CD4-positive, alpha-beta T cell treated with Interleukin-17A for 4 hours (primary cell): ENCODE measurements around the gene TENM3.

Experiments
- DNase-seq: peaks from one replicate; pipeline ENCODE4 v3.0.0-alpha.2; 2020; ENCODE audit warnings: mixed read lengths

The TENM3 gene

DNA sequence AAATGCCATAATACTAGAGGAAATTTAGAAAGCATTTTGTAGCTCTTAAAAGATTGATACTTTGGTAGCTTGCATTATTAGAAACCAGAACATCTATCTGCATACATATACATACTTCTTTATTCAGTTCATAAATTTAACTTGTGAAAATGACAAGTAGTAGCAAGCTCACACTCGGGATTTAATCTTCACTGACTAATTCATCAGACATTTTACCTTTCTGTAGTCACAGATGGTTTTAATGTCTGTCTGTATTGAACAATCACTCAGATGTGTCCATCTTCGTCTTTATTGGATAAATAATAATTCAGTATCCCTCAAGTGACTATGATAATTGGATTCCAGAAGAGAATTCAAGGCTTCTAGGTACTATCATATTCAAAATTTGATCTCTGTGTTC is 232.3 kb downstream of the TENM3 start:
- DNase-seq, result no peak

- no peak for DNase-seq
These were observed 235.3 kb downstream of the TENM3 start for GRCh38 chr4:182478475-182478874.

GRCh38 chr4:182483685-182484084 is 240.5 kb downstream of the TENM3 start:
- DNase-seq, result no peak

- no peak for DNase-seq
These were observed 243.7 kb downstream of the TENM3 start for GRCh38 chr4:182486881-182487280.

DNA sequence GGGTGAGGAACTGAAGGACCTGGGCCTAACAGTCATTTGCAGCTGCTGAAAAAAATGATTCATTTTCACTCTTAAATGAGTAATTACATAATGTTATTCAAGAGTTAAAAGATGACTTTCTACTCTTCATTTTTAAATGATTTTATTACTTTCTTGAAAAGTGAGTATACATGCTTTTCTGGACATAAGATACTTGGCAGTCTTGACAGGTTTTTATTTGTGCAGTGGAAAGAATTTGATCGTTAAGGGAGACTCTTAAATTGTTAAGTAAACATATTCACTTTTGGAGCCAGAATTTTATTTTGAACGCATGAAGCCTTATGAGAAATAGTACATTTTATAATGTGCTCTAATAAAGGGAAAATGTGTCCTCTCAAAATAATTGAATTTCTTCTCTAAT is 245.7 kb downstream of the TENM3 start:
- no peak for DNase-seq

DNA sequence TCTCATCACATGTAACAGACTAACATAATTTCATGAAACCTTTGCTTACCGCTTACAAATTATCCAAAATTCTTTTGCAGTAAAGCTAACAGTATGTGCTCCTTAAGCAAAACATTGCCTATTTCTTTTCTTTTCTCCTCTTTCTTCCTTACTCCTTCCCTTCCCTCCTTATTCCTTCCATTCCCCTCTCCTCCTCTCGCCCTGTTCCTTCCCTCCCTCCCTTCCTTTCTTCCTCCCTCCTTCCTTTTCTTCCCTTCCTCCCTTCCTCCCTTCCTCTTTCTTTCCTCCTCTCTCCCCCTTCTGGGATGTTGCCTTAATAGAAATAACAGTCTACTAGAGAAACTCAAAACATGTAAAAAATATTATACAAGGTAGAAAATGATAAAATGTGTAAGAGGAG is 246.4 kb downstream of the TENM3 start:
- DNase-seq, result no peak

DNA sequence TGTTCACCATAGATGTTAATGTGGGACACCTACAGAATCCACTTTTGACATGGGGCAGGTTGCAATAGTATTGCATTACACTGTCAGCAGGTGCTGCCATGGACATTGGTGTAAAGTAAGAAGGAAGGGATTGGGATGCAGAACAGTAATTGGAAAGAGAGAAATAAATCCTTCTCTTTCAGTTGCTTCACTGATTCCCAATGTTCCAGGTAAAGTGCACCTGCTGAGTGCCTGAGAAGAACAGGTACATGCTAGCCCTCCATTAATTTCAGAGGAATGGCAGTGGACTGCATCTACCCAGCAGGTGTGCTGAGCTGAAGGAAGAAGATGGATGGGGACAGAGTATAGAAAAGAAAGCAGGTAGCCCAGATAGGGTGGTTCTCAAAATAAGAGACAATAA is 248.5 kb downstream of the TENM3 start:
- DNase-seq, result no peak

DNA sequence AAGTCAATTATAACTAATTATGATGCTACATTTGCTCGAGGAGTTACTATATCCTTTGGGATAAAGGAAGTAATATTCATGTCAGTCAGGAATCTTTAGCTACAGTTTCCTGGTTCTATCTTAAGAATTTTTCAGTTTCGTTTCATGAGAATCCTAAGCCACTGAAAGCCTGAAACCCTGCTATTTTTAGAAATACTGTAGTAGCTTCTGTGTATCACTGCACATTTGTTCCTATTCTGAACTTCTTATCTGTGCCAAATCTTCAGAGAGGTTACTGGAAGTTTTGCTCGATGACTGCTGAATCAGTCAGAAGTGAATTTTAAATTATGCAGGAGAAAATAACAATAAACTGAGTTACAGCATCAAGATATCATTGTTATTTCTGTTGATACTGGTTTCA is 249.2 kb downstream of the TENM3 start:
- no peak for DNase-seq

DNA sequence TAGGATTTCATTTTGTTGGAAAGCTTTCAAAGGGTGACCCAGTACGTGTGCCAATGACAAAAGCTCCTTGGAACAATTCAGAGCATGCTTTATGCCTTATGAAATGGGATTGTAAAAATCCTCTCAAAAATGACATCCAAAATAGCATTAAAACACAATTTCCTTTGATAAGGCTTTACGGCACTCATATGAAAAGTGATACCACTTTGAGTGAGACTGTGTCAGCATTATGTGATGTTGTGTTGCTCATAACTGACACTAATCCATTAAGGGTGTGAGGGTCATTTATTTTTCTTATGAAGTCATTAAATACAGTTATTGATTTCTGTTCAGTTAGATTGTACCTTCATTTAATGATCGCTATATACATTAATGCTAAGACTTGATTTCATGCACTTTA is 250.2 kb downstream of the TENM3 start:
- DNase-seq, result no peak

GRCh38 chr4:182494103-182494502 is 250.9 kb downstream of the TENM3 start:
- DNase-seq, result no peak

- no peak for DNase-seq
These were observed 251.8 kb downstream of the TENM3 start for GRCh38 chr4:182495031-182495430.

GRCh38 chr4:182495645-182496385 is 252.6 kb downstream of the TENM3 start:
- DNase-seq, result no peak

GRCh38 chr4:182496408-182496807 is 253.2 kb downstream of the TENM3 start:
- no peak for DNase-seq

- DNase-seq, result no peak
These were observed 258.9 kb downstream of the TENM3 start for GRCh38 chr4:182502064-182502463.

- no peak for DNase-seq
These were observed 261.3 kb downstream of the TENM3 start for GRCh38 chr4:182504463-182504862.

GRCh38 chr4:182507805-182508204 is 264.6 kb downstream of the TENM3 start:
- no peak for DNase-seq

DNA sequence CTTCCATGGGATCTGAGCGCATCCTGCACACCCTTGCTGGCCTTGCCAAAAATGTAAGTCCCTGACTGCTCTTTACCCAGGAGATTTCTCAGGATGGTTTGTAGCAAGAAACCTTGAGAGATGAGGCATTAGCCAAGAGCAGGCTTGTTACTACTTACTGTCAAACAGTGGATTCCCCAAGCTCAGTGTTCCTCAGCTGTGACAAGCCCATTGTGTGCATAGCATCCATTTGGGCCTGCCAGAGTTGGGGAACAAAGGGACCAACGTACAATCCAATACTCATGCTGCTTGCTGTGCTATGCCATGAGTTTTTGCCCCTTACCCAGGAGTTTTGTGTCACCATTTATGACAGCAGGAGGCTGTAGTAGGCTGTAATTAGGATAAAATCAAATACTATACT is 267.6 kb downstream of the TENM3 start:
- no peak for DNase-seq

DNA sequence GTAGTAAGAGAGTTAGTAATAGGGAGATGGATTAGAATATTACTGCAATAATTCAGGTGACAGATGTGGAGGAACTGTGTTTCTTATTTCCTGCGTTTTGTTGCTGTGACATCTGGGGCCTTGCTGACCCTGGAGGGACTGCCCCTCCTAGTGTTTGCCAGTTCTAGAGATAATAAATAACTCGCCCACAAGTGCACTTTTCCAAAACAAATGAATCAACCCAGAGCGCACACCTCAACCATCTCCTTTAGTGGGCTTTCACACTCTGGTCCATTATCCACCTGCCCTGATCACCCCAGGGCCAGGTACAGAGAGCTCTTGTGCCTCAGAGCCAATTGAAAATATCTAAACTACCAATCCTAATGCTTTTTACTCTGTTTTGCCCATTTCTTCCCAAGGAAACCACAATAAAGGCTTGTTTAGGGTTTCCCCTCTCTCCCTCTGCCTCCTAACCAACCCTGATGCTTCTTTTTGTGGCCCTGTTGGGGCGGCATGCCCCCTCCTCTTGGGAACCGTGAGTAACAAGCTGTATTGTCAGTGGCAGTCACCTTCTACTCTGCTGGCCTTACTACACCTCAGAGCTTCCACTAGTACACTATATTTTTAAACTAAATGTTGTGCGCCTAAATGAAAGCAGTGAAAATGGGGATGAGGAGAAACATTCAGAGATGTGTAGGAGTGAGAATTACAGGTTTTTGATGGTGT is 270.5 kb downstream of the TENM3 start:
- no peak for DNase-seq

DNA sequence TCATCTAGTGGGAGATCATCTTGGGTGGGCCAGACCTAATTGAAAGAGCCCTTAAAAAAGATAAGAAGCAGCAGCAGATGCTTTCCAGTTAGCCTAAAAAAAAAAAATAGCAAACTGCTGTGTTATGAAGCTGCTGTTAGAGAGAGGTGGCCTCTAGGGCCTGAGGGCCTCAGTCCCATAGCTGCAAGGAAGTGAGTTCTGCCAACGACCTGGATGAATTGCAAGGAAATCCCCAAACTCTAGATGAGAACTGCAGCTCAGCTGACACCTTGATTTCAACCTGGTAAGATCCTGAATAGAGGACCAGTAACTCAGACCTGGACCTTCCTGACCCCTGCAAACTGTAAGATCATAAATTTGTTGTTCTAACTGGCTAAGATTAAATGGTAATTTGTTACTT is 275.2 kb downstream of the TENM3 start:
- no peak for DNase-seq

DNA sequence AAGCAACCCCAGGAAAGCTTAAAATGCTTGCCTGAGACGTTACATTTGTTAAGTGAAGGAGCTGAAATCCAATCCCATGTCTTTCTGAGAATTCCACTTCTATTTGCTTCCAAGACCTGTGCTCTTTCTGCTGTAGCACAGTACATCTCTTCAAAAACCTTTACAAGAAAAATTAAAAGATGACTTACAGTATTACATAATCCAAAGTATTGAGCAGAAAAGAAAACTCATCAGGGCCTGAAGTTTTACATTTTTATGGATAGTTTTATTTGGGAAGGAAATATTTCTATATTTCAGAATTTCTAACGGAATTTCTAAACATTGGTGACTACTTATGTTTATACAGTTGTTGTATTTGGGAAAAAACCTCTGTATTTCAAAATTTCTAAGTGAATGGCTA is 276.3 kb downstream of the TENM3 start:
- no peak for DNase-seq

GRCh38 chr4:182521011-182521410 is 277.8 kb downstream of the TENM3 start:
- DNase-seq, result no peak

GRCh38 chr4:182528819-182529218 is 285.6 kb downstream of the TENM3 start:
- no peak for DNase-seq

DNA sequence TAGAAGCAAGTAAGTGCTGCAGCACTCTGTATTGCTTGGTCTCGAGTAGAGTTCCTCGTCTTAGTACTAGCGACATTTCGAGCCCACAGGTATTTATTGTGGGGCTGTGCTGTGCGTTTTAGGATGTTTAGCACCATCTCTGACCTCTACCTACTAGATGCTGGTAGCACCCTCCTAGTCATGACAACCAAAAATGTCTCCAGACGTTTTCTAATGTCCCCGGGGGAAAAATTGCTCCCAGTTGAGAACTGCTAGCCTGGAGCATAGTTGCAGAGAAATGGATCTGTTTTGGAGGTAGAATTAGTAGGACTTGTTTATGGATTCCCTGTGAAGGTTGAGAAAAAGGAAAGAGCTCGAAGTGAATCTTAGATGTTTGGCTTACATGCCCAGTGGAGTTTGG is 287.2 kb downstream of the TENM3 start:
- no peak for DNase-seq

DNA sequence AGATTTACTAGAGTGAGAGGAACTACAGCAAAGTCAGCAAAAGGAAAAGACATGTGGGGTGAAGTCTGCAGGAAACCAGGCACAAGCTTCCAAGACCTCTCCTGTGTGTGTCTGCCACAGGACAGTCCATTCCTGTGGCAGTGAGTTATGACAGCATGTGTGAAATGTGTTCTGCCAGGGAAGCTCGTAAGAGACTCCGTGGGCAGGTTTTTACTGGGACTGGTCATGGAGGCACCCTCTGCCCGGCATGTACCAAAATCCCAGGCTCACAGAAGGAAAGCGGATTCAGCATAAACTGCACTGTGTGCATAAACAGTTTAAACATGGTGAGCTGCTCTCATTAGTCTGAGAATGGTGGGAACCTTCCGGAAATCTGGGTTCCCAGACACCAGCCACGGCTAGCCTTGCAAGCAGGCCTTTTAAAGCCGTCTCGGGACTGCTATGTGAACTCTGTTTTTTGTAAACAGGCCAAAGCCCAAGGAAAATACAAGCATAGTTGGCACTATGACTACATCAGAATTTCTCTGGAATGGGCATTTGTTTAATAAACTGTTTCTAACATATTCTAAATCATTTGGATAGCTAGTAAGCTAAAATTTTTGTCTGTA is 288.5 kb downstream of the TENM3 start:
- DNase-seq, result no peak
